ENCODE measurements around the gene CLEC6A.

CLEC6A gene

GRCh38 chr12:8482571-8483061 is 26.9 kb downstream of the CLEC6A start:
- H3F3A ChIP-seq (ENCODE audit: insufficient read depth): no peaks in the 10 kb centered on the region
- no peaks in the 10 kb centered on the region for H4K20me1 ChIP-seq (ENCODE audit: low read depth, low read length)
- H3K9ac ChIP-seq (ENCODE audit: low read length): no peak overlapping the region
- no peaks in the 10 kb centered on the region for H3K36me3 ChIP-seq (ENCODE audit: low read length)
- no peak overlapping the region for H2AFZ ChIP-seq (ENCODE audit: low read depth, low read length, severe bottlenecking)
- no peak overlapping the region for H3K4me2 ChIP-seq (ENCODE audit: low read depth, low read length, poor library complexity, severe bottlenecking)
- H3K9me2 ChIP-seq (replicated peaks; ENCODE audit: insufficient read depth, low read length): no peaks in the 10 kb centered on the region
- H3K4me3 ChIP-seq (ENCODE audit: insufficient read depth, low read length, poor library complexity, severe bottlenecking): no peak overlapping the region
- H3K9me3 ChIP-seq (ENCODE audit: insufficient read depth, low read length): no peaks in the 10 kb centered on the region
- H3K79me2 ChIP-seq (ENCODE audit: insufficient read depth, low read length): no peaks in the 10 kb centered on the region
- no peaks in the 10 kb centered on the region for H3K27me3 ChIP-seq (ENCODE audit: low read length)
- TF ChIP-seq CTCF (IDR thresholded peaks at IDR 0.05; ENCODE audit: insufficient read depth, low read length, poor library complexity, severe bottlenecking): no peak
- TF ChIP-seq EZH2phosphoT487 (conservative IDR thresholded peaks at IDR 0.05; ENCODE audit: low read length): no peak
- H3K27ac ChIP-seq (ENCODE audit: low read depth, low read length): no peak overlapping the region

GRCh38 chr12:8483079-8483478 is 27.3 kb downstream of the CLEC6A start:
- H2AFZ ChIP-seq (ENCODE audit: low read depth, low read length, severe bottlenecking): no peak overlapping the region
- no peaks in the 10 kb centered on the region for H3K27me3 ChIP-seq (ENCODE audit: low read length)
- H3K79me2 ChIP-seq (ENCODE audit: insufficient read depth, low read length): no peaks in the 10 kb centered on the region
- no peaks in the 10 kb centered on the region for H4K20me1 ChIP-seq (ENCODE audit: low read depth, low read length)
- no peak for TF ChIP-seq EZH2phosphoT487 (conservative IDR thresholded peaks at IDR 0.05; ENCODE audit: low read length)
- no peak for TF ChIP-seq CTCF (IDR thresholded peaks at IDR 0.05; ENCODE audit: insufficient read depth, low read length, poor library complexity, severe bottlenecking)
- no peaks in the 10 kb centered on the region for H3K9me2 ChIP-seq (replicated peaks; ENCODE audit: insufficient read depth, low read length)
- no peak overlapping the region for H3K9ac ChIP-seq (ENCODE audit: low read length)
- no peak overlapping the region for H3K4me2 ChIP-seq (ENCODE audit: low read depth, low read length, poor library complexity, severe bottlenecking)
- H3F3A ChIP-seq (ENCODE audit: insufficient read depth): no peaks in the 10 kb centered on the region
- H3K9me3 ChIP-seq (ENCODE audit: insufficient read depth, low read length): no peaks in the 10 kb centered on the region
- no peak overlapping the region for H3K4me3 ChIP-seq (ENCODE audit: insufficient read depth, low read length, poor library complexity, severe bottlenecking)
- H3K27ac ChIP-seq (ENCODE audit: low read depth, low read length): no peak overlapping the region
- no peaks in the 10 kb centered on the region for H3K36me3 ChIP-seq (ENCODE audit: low read length)

- no peak for TF ChIP-seq EZH2phosphoT487 (conservative IDR thresholded peaks at IDR 0.05; ENCODE audit: low read length)
- TF ChIP-seq CTCF (IDR thresholded peaks at IDR 0.05; ENCODE audit: insufficient read depth, low read length, poor library complexity, severe bottlenecking): no peak
- Histone ChIP-seq H3K36me3 (ENCODE audit: low read length) (no peaks in the 10 kb centered on the region), H3K4me3 (ENCODE audit: insufficient read depth, low read length, poor library complexity, severe bottlenecking) (no peak overlapping the region), H3K9me3 (ENCODE audit: insufficient read depth, low read length) (no peaks in the 10 kb centered on the region), H3K27me3 (ENCODE audit: low read length) (no peaks in the 10 kb centered on the region), H3K79me2 (ENCODE audit: insufficient read depth, low read length) (no peaks in the 10 kb centered on the region), H2AFZ (ENCODE audit: low read depth, low read length, severe bottlenecking) (no peak overlapping the region), H3K9me2 (replicated peaks; ENCODE audit: insufficient read depth, low read length) (no peaks in the 10 kb centered on the region; the same call in 1 of the 2 replicates), H3K27ac (ENCODE audit: low read depth, low read length) (no peak overlapping the region), H4K20me1 (ENCODE audit: low read depth, low read length) (no peaks in the 10 kb centered on the region), H3K9ac (ENCODE audit: low read length) (no peak overlapping the region), H3F3A (ENCODE audit: insufficient read depth) (no peaks in the 10 kb centered on the region), H3K4me2 (ENCODE audit: low read depth, low read length, poor library complexity, severe bottlenecking) (no peak overlapping the region)
Measured at GRCh38 chr12:8491646-8492530, 36.1 kb downstream of the CLEC6A start.
